Gastrocnemius medialis (tissue), 4 donors: ENCODE data around the gene TNFAIP3.

Experiments used
- POLR2A ChIP-seq, 2 donors: fragments of 450-650 bp; IDR thresholded peaks; one replicate each; pipeline ENCODE4 v1.6.1; 2017; ENCODE audit warnings: antibody characterized with exemption in 2 of 2, mild to moderate bottlenecking in 2 of 2, moderate library complexity in 2 of 2
- TF ChIP-seq, protein P1 (sequence below), 5 experiments: fragments of 450-650 bp in 3 of 5; fragments of 200-600 bp in 2 of 5; sonication (generic) in 2 of 5; IDR thresholded peaks in 4 of 5; conservative IDR thresholded peaks in 1 of 5; 1 replicate in 4 of 5; 2 replicates in 1 of 5; pipeline ENCODE4 v1.5.1; 2016 to 2019; ENCODE audit warnings: antibody characterized with exemption in 5 of 5, mild to moderate bottlenecking in 3 of 5, moderate library complexity in 3 of 5

DNA sequence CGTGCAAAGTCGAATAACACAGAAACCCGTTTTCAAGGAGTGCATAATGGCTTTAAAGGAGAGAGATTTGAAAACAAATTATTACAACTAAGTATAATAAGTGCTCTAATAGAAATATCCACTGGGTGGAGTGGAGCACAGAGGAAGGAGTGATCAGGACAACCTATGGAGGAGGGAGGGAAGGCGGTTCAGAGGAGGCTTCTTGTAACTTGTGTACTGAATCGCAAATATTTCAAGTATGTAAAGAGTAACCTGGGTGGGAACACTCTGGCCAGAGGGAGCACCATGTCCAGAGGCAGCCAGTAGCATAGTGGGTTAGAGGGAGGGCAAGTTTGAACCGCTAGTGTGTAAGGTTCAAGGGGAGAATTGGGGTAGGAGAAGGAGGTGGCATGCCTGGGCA lies 21.6 kb upstream of the TNFAIP3 start:
- TF ChIP-seq, protein P1, sequence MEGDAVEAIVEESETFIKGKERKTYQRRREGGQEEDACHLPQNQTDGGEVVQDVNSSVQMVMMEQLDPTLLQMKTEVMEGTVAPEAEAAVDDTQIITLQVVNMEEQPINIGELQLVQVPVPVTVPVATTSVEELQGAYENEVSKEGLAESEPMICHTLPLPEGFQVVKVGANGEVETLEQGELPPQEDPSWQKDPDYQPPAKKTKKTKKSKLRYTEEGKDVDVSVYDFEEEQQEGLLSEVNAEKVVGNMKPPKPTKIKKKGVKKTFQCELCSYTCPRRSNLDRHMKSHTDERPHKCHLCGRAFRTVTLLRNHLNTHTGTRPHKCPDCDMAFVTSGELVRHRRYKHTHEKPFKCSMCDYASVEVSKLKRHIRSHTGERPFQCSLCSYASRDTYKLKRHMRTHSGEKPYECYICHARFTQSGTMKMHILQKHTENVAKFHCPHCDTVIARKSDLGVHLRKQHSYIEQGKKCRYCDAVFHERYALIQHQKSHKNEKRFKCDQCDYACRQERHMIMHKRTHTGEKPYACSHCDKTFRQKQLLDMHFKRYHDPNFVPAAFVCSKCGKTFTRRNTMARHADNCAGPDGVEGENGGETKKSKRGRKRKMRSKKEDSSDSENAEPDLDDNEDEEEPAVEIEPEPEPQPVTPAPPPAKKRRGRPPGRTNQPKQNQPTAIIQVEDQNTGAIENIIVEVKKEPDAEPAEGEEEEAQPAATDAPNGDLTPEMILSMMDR (IDR thresholded peaks at IDR 0.05 in 4 of 5, conservative IDR thresholded peaks at IDR 0.05 in 1 of 5): no peak
- no peak for TF ChIP-seq POLR2A (IDR thresholded peaks at IDR 0.05)
